Measurements from ENCODE around the gene NPFF.
"Not testable (repeated sequence)": the region's sequence is repeated elsewhere in the genome, so short reads cannot be mapped to it uniquely, and the experiment has no call there.

The NPFF gene

GRCh38 chr12:53495903-53496751, 11.2 kb downstream of the NPFF start:
- DNase-seq (ENCODE audit: low read depth in 2 of 2), result no peak

DNA sequence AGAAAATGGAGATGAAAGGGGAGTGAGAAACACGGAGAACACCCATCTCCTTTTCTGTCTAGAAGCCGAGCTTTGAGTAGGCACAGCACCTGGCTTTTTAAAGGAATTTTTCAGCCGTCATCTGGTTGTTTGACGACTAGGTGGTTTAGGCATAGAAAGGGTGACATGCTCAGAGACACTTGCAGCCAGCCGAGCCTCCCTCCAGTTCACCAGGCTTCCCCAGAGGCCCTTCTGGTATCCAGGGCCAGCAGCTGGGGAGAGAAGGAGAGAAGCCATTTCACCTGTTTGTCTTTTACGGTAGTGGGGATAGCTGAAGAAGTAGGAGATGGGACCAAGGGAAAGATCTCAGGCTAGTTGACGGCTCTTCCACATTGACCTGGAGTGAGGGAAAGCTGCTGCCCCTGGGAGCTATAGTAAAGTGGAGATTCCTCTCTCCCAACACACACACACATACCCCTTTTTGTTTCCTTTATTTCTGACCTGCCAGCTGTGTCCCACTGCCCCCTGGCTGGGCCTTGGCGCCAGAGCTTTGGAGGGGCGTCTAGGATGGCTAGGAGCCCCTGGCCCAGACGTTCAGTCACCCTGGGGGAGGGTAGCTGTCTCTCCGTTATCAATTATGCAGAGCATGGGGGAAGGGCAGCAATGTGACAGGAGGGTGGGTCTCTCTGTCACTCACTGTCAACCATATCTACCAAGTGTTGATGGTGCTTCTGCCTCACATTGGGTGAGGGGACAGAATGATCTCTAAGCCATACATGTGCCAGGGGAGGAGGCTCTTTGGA, 13.5 kb downstream of the NPFF start:
- DNase-seq (ENCODE audit: low read depth in 2 of 2), result no peak

DNA sequence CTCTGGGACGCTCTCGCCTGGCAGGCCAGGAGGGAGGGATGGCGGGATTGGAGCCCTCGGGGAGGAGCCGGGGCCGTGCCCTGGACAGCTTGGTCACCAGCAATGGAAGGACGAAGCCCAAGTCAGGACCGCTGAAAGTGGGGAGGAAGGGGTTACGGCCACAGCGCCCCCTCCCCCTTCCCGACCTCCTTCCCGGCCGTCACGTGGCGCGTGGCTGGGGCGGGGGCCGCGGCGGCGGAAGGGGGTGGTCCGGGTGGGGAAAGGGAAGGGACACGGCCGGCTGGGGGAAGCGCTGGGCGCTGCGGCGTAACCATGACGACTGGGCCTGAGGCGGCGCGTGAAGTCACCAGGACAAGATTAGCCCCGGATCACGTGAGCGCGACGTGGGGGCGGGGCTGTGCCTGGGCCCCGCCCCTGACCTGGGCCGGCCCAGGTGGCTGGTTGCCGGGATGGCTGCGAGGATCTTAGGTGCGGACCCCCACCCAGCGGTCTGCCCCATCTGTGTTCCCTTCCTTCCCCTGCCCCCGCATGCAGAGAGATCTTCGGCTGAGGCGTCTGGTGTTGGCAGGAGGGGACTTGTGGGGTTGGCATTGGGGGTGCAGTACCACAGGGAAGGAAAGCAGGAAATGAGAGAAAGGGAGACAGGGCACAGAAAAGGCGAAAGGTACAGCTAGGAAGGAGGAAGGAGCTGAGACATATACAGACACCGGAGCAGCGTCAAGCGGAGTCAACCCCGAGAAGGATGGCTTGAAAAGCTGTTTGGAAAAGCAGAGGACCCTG, 14.3 kb downstream of the NPFF start:
- DNase-seq (ENCODE audit: low read depth in 2 of 2), result peak; percentile 67 to 75

GRCh38 chr12:53492188-53492587, 15.1 kb downstream of the NPFF start:
- DNase-seq (ENCODE audit: low read depth in 2 of 2), result no peak

DNA sequence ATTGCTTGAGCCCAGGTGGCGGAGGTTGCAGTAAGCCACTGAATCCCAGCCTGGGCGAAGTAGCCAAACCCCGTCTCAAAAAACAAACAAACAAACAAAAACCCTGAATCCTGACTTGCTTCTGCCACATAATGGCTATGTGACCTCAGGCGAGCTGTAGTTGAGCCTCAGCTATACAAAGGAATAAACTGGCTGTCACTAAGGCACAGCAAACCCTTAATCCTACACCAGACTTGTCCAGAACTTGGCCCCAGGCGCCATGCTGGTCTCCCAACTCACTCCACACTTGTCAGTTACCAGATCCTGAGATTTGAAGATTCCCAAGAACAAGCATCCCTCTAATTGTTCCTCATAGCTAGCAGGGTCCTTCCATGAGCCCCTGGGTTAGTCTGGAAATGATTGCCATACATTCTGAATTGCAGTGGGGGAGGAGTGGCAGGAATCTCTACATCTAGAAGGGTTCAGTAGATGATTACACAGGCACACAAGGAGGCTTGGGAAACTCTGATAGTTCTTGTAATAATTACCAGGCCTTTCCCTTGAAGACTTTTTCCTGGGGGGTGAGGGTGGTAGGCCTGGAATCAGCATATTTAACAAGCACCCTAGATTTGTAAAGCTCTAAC, 17.9 kb downstream of the NPFF start:
- no peak for DNase-seq (ENCODE audit: low read depth in 2 of 2)

- DNase-seq (ENCODE audit: low read depth in 2 of 2), result no peak
Observed at GRCh38 chr12:53486736-53487487, 20.4 kb downstream of the NPFF start.

GRCh38 chr12:53485955-53486735, 21.1 kb downstream of the NPFF start:
- DNase-seq (ENCODE audit: low read depth in 2 of 2), result no peak

DNA sequence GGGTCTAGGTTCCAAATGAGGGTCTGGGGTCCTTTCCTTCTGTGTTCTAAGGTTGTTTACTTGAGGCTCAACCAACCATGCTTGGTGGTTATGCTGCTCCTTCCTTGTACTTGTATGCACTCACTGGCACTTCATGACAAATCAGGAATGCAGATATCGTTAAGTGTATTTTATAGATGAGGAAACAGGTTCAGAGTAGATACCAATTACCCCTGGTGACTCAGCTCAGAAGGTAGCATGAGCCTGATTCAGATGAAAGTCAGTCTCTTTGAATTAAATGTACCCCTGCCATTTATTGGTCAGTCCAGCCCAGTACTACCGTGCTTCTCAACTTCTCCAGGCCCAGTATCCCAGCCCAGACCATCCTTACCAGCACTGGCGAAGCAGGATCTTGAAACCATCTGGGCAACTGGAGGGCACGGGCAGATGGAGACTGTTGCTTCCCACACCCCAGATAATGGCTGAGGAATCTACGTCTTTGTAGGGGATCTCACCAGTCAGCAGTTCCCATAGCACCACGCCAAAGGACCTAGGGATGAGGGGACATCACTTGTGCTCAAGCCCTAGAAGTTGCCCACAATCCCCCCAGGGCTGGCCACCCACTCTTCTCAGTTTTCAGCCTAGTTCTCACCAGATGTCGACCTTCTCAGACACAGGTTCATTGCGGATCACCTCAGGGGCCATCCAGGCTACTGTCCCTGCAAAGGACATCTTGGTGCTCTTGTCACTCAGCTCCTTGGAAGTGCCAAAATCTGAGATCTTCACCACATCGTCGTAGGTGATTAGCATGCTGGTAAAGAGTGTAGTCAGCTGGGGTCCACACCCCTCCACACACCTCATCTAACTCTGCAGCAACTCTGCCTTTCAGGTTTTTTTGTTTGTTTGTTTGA, 22.4 kb downstream of the NPFF start:
- no peak for DNase-seq (ENCODE audit: low read depth in 2 of 2)

DNA sequence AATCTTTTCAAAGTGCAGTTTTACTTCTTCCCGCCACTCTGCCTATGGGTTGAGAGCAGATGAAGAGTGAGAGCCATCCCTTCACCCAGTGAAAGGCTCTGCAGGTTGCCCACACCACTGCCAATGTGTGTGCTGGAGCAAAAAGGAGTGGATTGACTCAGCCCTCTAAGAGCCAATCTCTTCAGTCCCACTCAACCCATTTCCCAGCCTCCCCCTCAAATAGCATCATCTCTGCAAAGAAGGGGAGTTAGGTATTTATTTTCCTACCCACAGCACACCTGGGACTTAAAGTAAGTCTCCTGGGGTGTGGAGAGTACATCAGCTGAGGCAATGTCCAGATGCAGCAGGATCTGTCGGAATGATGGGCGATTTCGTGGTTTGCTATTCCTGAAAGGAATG, 23.3 kb downstream of the NPFF start:
- no peak for DNase-seq (ENCODE audit: low read depth in 2 of 2)

DNA sequence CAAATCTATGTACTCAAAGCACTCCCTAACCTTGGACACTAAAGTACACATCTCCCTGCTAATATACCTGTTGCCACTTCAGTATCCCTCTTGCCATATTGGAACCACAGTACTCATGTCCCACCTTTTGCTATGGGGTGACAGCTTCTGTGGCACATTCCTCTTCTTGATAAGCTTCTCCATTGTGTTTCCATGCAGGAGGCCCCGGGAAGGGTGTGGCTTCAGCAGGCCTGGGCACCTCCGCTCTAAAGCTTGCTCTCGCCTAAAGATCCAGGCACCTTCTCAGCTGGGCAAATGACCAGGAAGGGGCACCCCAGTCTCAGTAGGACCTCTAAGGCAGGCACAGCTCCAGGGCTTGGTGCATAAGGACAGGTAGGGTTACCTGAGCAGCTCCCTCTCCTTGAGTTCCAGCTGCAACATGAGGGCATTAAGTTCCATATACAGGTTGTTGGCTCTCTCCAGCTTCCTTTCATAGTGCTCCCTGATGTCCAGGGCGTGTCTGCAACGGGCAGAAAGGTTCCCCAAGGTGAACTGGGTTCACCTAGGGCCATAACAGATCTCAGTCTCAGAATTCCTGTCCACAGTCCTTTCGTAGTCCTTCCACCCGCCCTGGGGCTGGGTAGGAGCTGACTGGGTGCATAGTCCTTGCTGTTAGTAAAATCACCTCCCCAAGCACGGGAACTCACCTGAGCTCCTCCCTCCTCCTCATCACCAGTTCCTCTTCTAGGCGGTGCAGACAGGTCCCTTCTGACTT, 23.9 kb downstream of the NPFF start:
- no peak for DNase-seq (ENCODE audit: low read depth in 2 of 2)

GRCh38 chr12:53482626-53483168, 24.6 kb downstream of the NPFF start:
- DNase-seq (ENCODE audit: low read depth in 2 of 2), result no peak

GRCh38 chr12:53481939-53482586, 25.2 kb downstream of the NPFF start:
- no peak for DNase-seq (ENCODE audit: low read depth in 2 of 2)

DNA sequence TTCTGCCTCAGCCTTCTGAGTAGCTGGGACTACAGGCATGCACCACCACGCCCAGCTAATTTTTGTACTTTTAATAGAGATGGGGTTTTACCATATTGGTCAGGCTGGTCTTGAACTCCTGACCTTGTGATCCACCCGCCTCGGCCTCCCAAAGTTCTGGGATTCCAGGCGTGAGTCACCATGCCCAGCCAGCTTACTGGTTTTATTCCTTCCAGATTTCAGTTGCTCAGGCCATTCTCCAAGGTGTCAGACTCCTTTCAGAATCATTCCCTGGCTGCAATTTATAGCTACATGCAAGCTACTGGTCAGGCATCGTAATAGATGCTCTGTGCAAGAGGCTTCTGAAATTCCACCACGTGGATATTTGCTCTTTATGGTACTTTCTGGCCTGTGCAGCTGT, 25.8 kb downstream of the NPFF start:
- not testable (repeated sequence) for DNase-seq (ENCODE audit: low read depth in 2 of 2)

GRCh38 chr12:53480491-53481442, 26.5 kb downstream of the NPFF start:
- DNase-seq (ENCODE audit: low read depth in 2 of 2), result no peak

DNA sequence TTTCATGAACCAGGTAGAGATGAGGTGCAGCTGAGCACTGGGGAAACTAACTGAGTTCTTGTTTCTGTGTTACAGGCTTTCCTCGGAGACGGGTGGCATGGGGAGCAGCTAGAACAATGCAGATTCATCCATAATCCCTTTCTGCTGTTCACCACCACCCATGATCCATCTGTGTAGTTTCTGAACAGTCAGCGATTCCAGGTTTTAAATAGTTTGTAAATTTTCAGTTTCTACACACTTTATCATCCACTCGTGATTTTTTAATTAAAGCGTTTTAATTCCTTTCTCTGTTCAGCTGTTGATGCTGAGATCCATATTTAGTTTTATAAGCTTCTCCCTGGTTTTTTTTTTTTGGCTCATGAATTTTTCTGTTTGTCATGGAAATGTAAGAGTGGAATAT, 28.0 kb downstream of the NPFF start:
- no peak for DNase-seq (ENCODE audit: low read depth in 2 of 2)

DNA sequence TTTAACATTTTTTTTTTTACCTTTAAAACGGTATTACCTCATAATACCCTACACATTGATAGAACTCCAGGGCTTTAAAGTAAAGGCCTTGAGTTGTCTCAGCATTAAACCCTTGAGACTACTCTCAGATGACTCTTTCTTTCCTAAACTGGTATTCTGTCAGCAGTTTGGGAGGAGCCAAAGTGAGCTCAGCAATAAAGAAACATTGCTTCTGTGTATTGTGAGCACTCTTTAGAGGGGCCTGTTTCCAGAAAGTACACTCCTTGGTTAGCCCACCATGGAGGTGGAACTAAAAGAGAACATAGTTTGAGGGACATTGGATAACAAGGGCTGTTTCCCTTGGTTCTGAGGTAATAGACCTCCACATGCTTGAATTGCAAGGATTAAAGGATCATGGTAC, 28.4 kb downstream of the NPFF start:
- DNase-seq (ENCODE audit: low read depth in 2 of 2), result no peak
